ENCODE data around the gene PITPNM3.
A peak's percentile ranks its signal among the peaks of the same experiment; 100 is the strongest.

GRCh38 chr17:6473128-6473767 is 83.1 kb downstream of the PITPNM3 start:
- peak; percentile 93 for TF ChIP-seq CTCF (conservative IDR thresholded peaks at IDR 0.05; ENCODE audit: low read length)
- no peak for TF ChIP-seq EZH2phosphoT487 (IDR thresholded peaks at IDR 0.05; ENCODE audit: borderline replicate concordance)

Measured in Loucy (cell line).